Kidney epithelial cell (primary cell): ENCODE data around the gene HOGA1. TPM values are rescaled to one million over a fixed set of nuclear protein-coding genes. Genes with fewer than 3 reads are reported as not detected.

ENCODE experiments used
- DNase-seq: peaks from one replicate; pipeline ENCODE4 v3.0.0-alpha.2; 2010; ENCODE audit warnings: low read depth
- H3K27me3 ChIP-seq: 2 replicates; pipeline ENCODE4 v1.6.0; 2011; ENCODE audit warnings: low read length; ENCODE audit not compliant: control insufficient read depth, insufficient read depth
- H3K36me3 ChIP-seq: 2 replicates; pipeline ENCODE4 v1.5.1; 2011; ENCODE audit warnings: low read length; ENCODE audit not compliant: control insufficient read depth, insufficient read depth
- H3K4me3 ChIP-seq: 2 replicates; pipeline ENCODE4 v1.5.1; 2011; ENCODE audit warnings: low read depth, mild to moderate bottlenecking, control low read depth, low read length
- total RNA-seq: library from RNA; depleted of rRNA; stranded (reverse); fragments of >200 nt; gene quantifications from 2 replicates; pipeline ENCODE4 v1.2.3, GENCODE V29; 2015
- TF ChIP-seq, protein P1 (sequence below): IDR thresholded peaks from 2 replicates; pipeline ENCODE4 v1.5.1; 2011; ENCODE audit warnings: mild to moderate bottlenecking, moderate library complexity, low read length, control low read depth, inconsistent platforms; ENCODE audit not compliant: insufficient read depth, poor library complexity, severe bottlenecking

The HOGA1 gene
- total RNA-seq, 1 donor from 2014 or later: 3.4 TPM

DNA sequence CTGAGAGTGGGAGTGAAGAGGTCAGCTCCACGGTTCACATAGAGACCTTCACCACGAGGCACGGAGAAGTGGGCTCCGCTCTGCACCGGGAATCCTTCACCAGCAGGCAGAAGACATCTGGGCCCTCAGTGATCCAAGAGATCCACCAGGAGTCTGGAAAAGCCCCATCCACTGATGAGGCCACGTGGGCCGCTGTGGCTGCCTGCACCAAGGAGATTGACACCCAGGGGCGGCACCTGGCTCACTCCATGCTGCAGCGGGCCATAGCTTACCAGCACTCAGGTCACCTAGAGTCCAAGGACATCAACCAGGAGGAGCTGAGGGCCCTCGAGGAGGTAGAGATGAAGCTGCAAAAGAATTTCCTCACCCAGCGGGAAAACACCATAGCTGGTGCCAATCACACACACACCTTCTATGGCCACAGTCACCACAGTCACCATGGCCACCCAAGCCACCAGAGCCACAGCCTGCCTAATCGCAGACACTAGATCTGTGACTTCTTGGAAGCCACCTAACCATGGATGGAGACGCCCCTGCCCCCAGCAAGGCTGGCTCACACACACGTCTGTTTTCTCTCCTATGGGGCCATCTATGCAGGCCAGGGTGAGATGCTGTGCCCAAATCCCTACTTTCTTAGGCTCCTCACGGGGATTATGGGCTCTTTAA lies 6.0 kb downstream of the HOGA1 start:
- no peaks in the 10 kb centered on the region for H3K36me3 ChIP-seq
- H3K27me3 ChIP-seq: no peaks in the 10 kb centered on the region
- TF ChIP-seq, protein P1, sequence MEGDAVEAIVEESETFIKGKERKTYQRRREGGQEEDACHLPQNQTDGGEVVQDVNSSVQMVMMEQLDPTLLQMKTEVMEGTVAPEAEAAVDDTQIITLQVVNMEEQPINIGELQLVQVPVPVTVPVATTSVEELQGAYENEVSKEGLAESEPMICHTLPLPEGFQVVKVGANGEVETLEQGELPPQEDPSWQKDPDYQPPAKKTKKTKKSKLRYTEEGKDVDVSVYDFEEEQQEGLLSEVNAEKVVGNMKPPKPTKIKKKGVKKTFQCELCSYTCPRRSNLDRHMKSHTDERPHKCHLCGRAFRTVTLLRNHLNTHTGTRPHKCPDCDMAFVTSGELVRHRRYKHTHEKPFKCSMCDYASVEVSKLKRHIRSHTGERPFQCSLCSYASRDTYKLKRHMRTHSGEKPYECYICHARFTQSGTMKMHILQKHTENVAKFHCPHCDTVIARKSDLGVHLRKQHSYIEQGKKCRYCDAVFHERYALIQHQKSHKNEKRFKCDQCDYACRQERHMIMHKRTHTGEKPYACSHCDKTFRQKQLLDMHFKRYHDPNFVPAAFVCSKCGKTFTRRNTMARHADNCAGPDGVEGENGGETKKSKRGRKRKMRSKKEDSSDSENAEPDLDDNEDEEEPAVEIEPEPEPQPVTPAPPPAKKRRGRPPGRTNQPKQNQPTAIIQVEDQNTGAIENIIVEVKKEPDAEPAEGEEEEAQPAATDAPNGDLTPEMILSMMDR: no peak
- no peak overlapping the region for H3K4me3 ChIP-seq
- no peak for DNase-seq

DNA sequence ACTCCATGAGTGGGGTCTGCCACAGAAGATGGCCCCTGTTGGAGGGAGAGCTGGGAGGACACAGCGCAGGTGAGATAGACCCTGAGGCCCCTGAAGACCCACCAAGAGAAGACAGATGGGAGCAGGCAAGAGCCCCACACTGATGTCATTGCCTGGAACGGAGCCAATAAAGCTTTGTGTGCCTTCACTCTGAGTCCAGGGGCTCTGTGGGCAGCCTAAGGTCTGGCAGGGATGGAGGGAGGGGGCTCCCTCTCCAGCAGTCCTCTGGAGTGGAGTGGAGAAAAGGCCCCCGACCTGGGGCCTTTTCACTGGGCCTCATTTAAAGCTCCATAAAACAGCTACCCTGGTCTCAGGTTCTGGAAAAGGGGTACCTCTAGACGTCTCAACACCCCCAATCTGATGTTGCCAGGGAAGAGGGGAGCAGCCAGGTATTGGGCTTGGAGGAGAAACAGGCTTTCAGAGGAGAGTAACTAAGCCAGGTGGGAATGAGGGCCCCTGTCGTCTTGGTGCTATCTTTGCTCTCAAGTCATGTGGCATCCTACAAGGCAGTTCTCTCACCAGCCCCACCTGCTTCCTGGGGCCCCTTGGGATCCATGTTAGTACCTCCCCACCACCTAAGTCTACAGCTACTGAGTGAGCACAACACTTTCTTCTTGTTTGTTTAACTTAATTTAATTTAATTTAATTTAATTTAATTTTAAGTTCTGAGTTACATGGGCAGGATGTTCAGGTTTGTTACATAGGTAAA lies 6.7 kb downstream of the HOGA1 start:
- no peaks in the 10 kb centered on the region for H3K27me3 ChIP-seq
- no peak for DNase-seq
- no peaks in the 10 kb centered on the region for H3K36me3 ChIP-seq
- H3K4me3 ChIP-seq: no peak overlapping the region
- TF ChIP-seq, protein P1: no peak

DNA sequence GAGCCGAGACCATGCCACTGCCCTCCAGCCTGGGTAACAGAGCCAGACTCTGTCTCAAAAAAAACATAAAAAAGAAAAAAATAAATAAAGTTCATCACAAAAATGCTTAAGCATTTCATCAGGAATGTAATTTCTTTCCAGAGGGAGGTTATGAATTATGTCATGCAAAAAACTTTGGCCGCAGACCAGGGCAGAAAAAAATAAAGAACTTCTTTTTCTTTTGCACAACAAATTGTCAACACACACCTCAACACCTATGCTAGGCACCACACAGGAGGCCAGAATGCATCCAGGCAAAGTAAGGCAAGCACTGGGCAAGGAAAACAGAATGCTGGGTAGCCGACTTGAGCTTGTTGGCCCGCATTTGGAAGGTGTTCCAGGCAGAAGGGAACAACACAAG lies 9.2 kb downstream of the HOGA1 start:
- no peaks in the 10 kb centered on the region for H3K36me3 ChIP-seq
- no peaks in the 10 kb centered on the region for H3K27me3 ChIP-seq
- TF ChIP-seq, protein P1: no peak
- H3K4me3 ChIP-seq: no peak overlapping the region
- no peak for DNase-seq

DNA sequence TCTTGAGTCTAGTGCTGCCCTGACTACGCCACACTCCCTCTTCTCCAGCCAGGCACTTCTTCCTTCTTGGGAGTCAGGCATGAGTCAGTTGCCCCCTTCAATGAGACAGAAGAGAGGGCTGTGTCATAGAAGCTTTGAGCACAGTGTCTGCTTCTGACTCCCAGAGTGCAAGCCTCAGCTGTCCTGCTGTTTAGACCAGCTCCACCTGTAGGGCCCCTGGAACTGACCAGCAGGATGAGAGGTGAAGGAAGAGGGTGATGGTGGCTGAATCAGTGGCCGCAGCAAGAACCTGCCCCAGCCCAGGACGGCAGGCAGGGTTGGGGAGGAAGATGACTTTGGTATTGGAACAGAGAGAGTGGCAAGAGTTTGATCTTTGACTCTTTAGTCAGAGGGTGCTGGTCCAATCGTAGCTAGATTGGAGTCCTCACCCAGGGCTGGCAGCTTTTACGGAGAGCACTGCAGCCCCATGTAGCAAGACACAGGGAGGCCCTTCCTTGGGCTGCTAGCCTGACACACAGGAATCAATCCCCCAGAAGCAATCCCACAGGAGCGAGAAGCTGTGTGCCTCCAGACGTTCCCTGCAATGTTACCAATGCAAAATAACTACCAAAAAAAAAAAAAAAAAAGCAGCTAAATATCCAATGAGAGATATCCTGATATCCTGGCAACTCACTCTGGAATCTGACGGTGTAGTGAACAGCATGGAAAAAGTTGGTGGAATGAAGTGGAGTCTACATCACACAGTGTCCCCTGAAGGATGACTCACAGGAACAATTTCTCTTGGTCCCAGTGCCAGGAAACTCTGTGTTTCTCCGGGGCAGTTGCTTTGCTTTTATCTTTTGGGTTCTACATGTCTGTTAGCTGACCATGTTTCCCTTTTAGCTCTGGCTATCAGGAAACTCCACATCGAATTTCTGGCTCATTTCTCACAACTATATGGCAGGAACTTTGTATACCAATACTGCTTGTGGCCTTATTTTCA lies 12.2 kb downstream of the HOGA1 start:
- Histone ChIP-seq H3K27me3 (no peaks in the 10 kb centered on the region), H3K36me3 (no peaks in the 10 kb centered on the region), H3K4me3 (no peak overlapping the region)
- peak; percentile 72 for DNase-seq
- TF ChIP-seq, protein P1: peak; percentile 7

DNA sequence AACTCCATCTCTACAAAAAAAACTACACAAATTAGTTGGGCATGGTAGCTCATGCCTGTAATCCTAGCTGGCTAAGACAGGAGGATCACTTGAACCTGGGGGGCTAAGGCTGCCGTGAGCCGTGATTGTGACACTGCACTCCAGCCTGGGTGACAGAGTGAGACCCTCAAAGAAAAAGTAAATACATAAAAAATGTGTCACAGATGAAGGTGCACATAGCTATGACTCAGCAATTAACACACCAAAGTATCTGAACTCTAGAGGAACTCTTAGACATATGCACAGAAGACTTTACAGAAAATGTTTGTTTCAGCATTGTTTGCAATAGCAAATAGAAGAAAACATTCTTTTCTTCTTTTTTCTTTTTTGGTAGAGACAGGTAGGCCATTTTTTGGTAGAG lies 13.6 kb downstream of the HOGA1 start:
- Histone ChIP-seq H3K27me3 (no peaks in the 10 kb centered on the region), H3K36me3 (no peaks in the 10 kb centered on the region)
- DNase-seq: no peak

More for the DNA sequence above, 13.6 kb downstream of the HOGA1 start:
- no peak overlapping the region for H3K4me3 ChIP-seq
- TF ChIP-seq, protein P1: no peak
